Right atrium auricular region (tissue), 2 donors: Measurements from ENCODE around the gene ARHGAP6. TPM values are rescaled to one million over a fixed set of nuclear protein-coding genes. Genes with fewer than 3 reads are reported as not detected.

Experiments used
- DNase-seq: peaks from one replicate; pipeline ENCODE4 v3.0.0-alpha.2; 2019; ENCODE audit warnings: low spot score
- H3K27ac ChIP-seq, 2 donors: fragments of 200-600 bp; sonication (generic); 1 replicate in 1 of 2; 2 replicates in 1 of 2; pipeline ENCODE4 v1.5.1; 2016 to 2019
- H3K27me3 ChIP-seq, 2 donors: fragments of 200-600 bp; sonication (generic); one replicate each; pipeline versions ENCODE4 v1.5.1 to v1.6.0; 2017 to 2019
- H3K36me3 ChIP-seq: fragments of 200-600 bp; sonication (generic); one replicate; pipeline ENCODE4 v1.5.1; 2016
- H3K4me1 ChIP-seq, 2 donors: fragments of 200-600 bp; sonication (generic); one replicate each; pipeline versions ENCODE4 v1.5.1 to v1.6.0; 2017 to 2019
- H3K4me3 ChIP-seq, 2 donors: fragments of 200-600 bp; sonication (generic); 1 replicate in 1 of 2; 2 replicates in 1 of 2; pipeline ENCODE4 v1.5.1; 2017 to 2019; ENCODE audit warnings: mild to moderate bottlenecking in 1 of 2, moderate library complexity in 1 of 2
- H3K9me3 ChIP-seq, 2 donors: fragments of 200-600 bp; sonication (generic); one replicate each; pipeline ENCODE4 v1.5.1; 2019
- total RNA-seq, 2 donors: library from RNA; depleted of rRNA; stranded (reverse); fragments of >200 nt; gene quantifications; one replicate each; pipeline ENCODE4 v1.1.0, GENCODE V29; 2016
- TF ChIP-seq, protein P1 (sequence below), 2 donors: fragments of 200-600 bp; sonication (generic); IDR thresholded peaks; one replicate each; pipeline ENCODE4 v1.5.1; 2019; ENCODE audit warnings: antibody characterized with exemption in 2 of 2

The ARHGAP6 gene
- total RNA-seq, 2 donors from 2014 or later: 5.1 to 9.4 TPM

DNA sequence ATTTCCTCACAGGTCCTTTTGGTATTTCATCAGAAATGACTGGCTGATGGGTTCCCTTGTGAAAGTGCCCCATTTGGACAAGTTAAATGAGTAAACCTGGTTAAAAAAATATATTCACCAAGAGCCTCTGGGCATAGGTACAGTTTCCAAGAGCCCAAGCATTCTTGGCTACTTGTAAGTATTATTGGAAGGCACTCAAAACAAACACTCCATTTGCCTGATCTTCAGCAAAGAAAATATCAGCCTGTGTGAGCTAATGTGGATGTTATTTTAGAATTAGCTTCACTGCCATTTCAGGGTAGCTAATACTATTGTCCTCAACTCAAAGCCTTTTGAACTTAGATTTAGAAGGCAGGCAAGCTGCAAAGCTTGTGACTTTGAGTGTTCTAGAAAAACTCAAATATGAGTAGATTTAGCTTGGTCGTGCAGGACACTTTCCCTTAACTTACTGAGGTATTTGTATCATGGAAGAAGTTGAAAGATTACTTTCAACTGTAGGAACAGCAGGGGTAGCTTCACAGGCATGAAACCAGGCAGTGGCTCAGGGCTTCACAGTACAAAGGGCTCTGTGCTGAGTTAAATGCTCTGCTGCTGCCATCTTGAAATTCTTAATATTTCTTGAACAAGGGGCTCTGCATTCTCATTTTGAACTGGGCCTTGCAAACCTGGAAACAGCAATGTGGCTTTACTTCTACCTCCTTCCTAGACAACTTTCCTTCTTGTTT, 195.3 kb downstream of the ARHGAP6 start:
- H3K27ac ChIP-seq: no peak overlapping the region

GRCh38 chrX:11465648-11466411, 199.9 kb downstream of the ARHGAP6 start:
- Histone ChIP-seq H3K27ac (no peak overlapping the region), H3K4me3 (no peak overlapping the region), H3K27me3 (no peaks in the 10 kb centered on the region), H3K4me1 (no peaks in the 10 kb centered on the region), H3K9me3 (no peaks in the 10 kb centered on the region), H3K36me3 (no peaks in the 10 kb centered on the region)
- no peak for DNase-seq
- TF ChIP-seq, protein P1, sequence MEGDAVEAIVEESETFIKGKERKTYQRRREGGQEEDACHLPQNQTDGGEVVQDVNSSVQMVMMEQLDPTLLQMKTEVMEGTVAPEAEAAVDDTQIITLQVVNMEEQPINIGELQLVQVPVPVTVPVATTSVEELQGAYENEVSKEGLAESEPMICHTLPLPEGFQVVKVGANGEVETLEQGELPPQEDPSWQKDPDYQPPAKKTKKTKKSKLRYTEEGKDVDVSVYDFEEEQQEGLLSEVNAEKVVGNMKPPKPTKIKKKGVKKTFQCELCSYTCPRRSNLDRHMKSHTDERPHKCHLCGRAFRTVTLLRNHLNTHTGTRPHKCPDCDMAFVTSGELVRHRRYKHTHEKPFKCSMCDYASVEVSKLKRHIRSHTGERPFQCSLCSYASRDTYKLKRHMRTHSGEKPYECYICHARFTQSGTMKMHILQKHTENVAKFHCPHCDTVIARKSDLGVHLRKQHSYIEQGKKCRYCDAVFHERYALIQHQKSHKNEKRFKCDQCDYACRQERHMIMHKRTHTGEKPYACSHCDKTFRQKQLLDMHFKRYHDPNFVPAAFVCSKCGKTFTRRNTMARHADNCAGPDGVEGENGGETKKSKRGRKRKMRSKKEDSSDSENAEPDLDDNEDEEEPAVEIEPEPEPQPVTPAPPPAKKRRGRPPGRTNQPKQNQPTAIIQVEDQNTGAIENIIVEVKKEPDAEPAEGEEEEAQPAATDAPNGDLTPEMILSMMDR (IDR thresholded peaks at IDR 0.05): no peak

More for the DNA sequence above, 195.3 kb downstream of the ARHGAP6 start:
- Histone ChIP-seq H3K36me3 (no peaks in the 10 kb centered on the region), H3K4me1 (no peaks in the 10 kb centered on the region), H3K27me3 (no peaks in the 10 kb centered on the region), H3K9me3 (no peaks in the 10 kb centered on the region), H3K4me3 (no peak overlapping the region)
- TF ChIP-seq, protein P1 (IDR thresholded peaks at IDR 0.05): no peak
- no peak for DNase-seq

- TF ChIP-seq, protein P1 (IDR thresholded peaks at IDR 0.05): no peak
- no peaks in the 10 kb centered on the region for H3K9me3 ChIP-seq
- H3K27ac ChIP-seq: no peak overlapping the region
- H3K4me3 ChIP-seq: no peak overlapping the region
- no peaks in the 10 kb centered on the region for H3K4me1 ChIP-seq
- DNase-seq: no peak
- H3K36me3 ChIP-seq: no peaks in the 10 kb centered on the region
- H3K27me3 ChIP-seq: no peaks in the 10 kb centered on the region
Measured at GRCh38 chrX:11464836-11465463, 200.8 kb downstream of the ARHGAP6 start.

GRCh38 chrX:11464380-11464779, 201.3 kb downstream of the ARHGAP6 start:
- no peak for DNase-seq
- H3K4me1 ChIP-seq: no peaks in the 10 kb centered on the region
- H3K4me3 ChIP-seq: no peak overlapping the region
- H3K36me3 ChIP-seq: no peaks in the 10 kb centered on the region
- TF ChIP-seq, protein P1 (IDR thresholded peaks at IDR 0.05): no peak
- H3K27ac ChIP-seq: no peak overlapping the region
- H3K27me3 ChIP-seq: no peaks in the 10 kb centered on the region
- no peaks in the 10 kb centered on the region for H3K9me3 ChIP-seq

DNA sequence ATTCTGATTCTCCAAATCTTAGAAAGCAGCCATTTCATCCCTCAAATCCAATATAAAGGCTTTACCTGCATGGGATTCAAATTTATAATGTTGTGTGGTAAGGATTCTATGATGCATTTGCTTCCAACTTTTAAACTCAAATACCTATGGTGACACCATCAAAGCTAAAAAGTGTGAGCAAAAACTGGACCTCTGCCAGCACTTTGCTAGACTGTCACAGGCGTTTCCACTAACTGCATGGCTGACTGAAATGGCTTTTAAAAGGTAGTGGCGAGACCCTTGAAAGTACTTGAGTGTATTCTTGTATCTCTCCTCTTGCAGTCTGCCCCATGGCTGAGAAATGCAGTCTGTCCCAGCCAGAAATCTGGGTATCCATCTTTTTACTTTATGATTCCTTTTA, 203.1 kb downstream of the ARHGAP6 start:
- TF ChIP-seq, protein P1 (IDR thresholded peaks at IDR 0.05): no peak
- Histone ChIP-seq H3K27me3 (no peaks in the 10 kb centered on the region), H3K9me3 (no peaks in the 10 kb centered on the region)

More for the DNA sequence above, 203.1 kb downstream of the ARHGAP6 start:
- no peak for DNase-seq
- Histone ChIP-seq H3K4me3 (no peak overlapping the region), H3K4me1 (no peaks in the 10 kb centered on the region), H3K36me3 (no peaks in the 10 kb centered on the region), H3K27ac (no peak overlapping the region)
